Tibial nerve (tissue), 4 donors: ENCODE measurements around the gene OR52N1. TPM values are rescaled to one million over a fixed set of nuclear protein-coding genes. Genes with fewer than 3 reads are reported as not detected.

Experiments
- DNase-seq, 2 donors: peaks; one replicate each; pipeline ENCODE4 v3.0.0-alpha.2; 2019; ENCODE audit warnings: low spot score in 2 of 2
- H3K27ac ChIP-seq, 4 donors: fragments of 200-600 bp; sonication (generic) in 3 of 4; one replicate each; pipeline ENCODE4 v1.5.1; 2017 to 2019; ENCODE audit warnings: mild to moderate bottlenecking in 1 of 4
- H3K27me3 ChIP-seq, 2 donors: fragments of 200-600 bp; sonication (generic) in 1 of 2; one replicate each; pipeline versions ENCODE4 v1.5.1 to v1.6.0; 2017 to 2019
- H3K36me3 ChIP-seq, 3 donors: fragments of 200-600 bp; sonication (generic); one replicate each; pipeline ENCODE4 v1.5.1; 2018 to 2019
- H3K4me1 ChIP-seq, 4 donors: fragments of 200-600 bp; sonication (generic) in 3 of 4; one replicate each; pipeline ENCODE4 v1.5.1; 2017 to 2019
- H3K4me3 ChIP-seq, 4 donors: fragments of 200-600 bp; sonication (generic) in 3 of 4; one replicate each; pipeline ENCODE4 v1.5.1; 2017 to 2019; ENCODE audit warnings: mild to moderate bottlenecking in 1 of 4, moderate library complexity in 1 of 4
- H3K9me3 ChIP-seq, 4 donors: fragments of 200-600 bp; sonication (generic) in 3 of 4; one replicate each; pipeline ENCODE4 v1.5.1; 2017 to 2019
- CTCF ChIP-seq, 5 experiments: fragments of 200-600 bp in 3 of 5; fragments of 450-650 bp in 2 of 5; sonication (generic) in 3 of 5; IDR thresholded peaks; one replicate each; pipeline ENCODE4 v1.5.1; 2016 to 2019; ENCODE audit warnings: antibody characterized with exemption in 5 of 5, mild to moderate bottlenecking in 3 of 5, moderate library complexity in 2 of 5
- EP300 ChIP-seq, 2 donors: sonication (generic); formaldehyde crosslinking; IDR thresholded peaks; one replicate each; pipeline ENCODE4 v1.6.1; 2017; ENCODE audit warnings: antibody characterized with exemption in 2 of 2, mild to moderate bottlenecking in 1 of 2
- POLR2A ChIP-seq, 2 donors: fragments of 450-650 bp; IDR thresholded peaks; one replicate each; pipeline ENCODE4 v1.6.1; 2017; ENCODE audit warnings: antibody characterized with exemption in 2 of 2, mild to moderate bottlenecking in 2 of 2, moderate library complexity in 2 of 2
- WGBS, 2 donors: methylation state at CpG; one replicate each; pipeline ENCODE4 v1.1.5; 2018; 5-methylcytosine and 5-hydroxymethylcytosine counted together
- total RNA-seq, 4 donors: library from RNA; depleted of rRNA; stranded (reverse); fragments of >200 nt; gene quantifications; one replicate each; pipeline ENCODE4 v1.1.0, GENCODE V29; 2016

The OR52N1 gene
- total RNA-seq, 4 donors from 2014 or later: 0.30 TPM; not detected in 3

GRCh38 chr11:5818245-5818886 is 27.3 kb upstream of the OR52N1 start:
- Histone ChIP-seq H3K4me1 (peaks cover 0 to 5% (median 0%) of the 10 kb centered on the region in 4 donors), H3K36me3 (no peaks in the 10 kb centered on the region), H3K4me3 (no peak overlapping the region), H3K27ac (no peak overlapping the region), H3K9me3 (no peaks in the 10 kb centered on the region), H3K27me3 (no peaks in the 10 kb centered on the region)
- WGBS, 2 donors: 28 to 32% methylated on average over 1 of the region's 1 CpG
- DNase-seq: no peak
- TF ChIP-seq EP300 (IDR thresholded peaks at IDR 0.05) (no peak), CTCF (IDR thresholded peaks at IDR 0.05) (no peak), POLR2A (IDR thresholded peaks at IDR 0.05) (no peak)

GRCh38 chr11:5815534-5815933 is 24.5 kb upstream of the OR52N1 start:
- Histone ChIP-seq H3K27ac (no peak overlapping the region), H3K4me3 (no peak overlapping the region), H3K4me1 (peaks cover 0 to 5% (median 0%) of the 10 kb centered on the region in 4 donors), H3K27me3 (no peaks in the 10 kb centered on the region), H3K36me3 (no peaks in the 10 kb centered on the region), H3K9me3 (no peaks in the 10 kb centered on the region)
- 46 to 54% methylated on average over 4 of the region's 4 CpGs for whole genome bisulfite sequencing, 2 donors
- no peak for DNase-seq
- TF ChIP-seq POLR2A (IDR thresholded peaks at IDR 0.05) (no peak), EP300 (IDR thresholded peaks at IDR 0.05) (no peak), CTCF (IDR thresholded peaks at IDR 0.05) (no peak)

- 70 to 71% methylated on average over 6 of the region's 6 CpGs for WGBS, 2 donors
- DNase-seq: no peak
- Histone ChIP-seq H3K27ac (no peak overlapping the region), H3K4me1 (peaks cover 0 to 11% (median 0%) of the 10 kb centered on the region in 4 donors), H3K9me3 (no peaks in the 10 kb centered on the region), H3K4me3 (no peak overlapping the region), H3K27me3 (no peaks in the 10 kb centered on the region), H3K36me3 (no peaks in the 10 kb centered on the region)
- TF ChIP-seq CTCF (IDR thresholded peaks at IDR 0.05) (no peak), EP300 (IDR thresholded peaks at IDR 0.05) (no peak), POLR2A (IDR thresholded peaks at IDR 0.05) (no peak)
Observed at GRCh38 chr11:5809905-5810795, 19.1 kb upstream of the OR52N1 start.

- no peak for DNase-seq
- Histone ChIP-seq H3K9me3 (peaks cover 0 to 2% (median 0%) of the 10 kb centered on the region in 4 donors), H3K4me1 (peaks cover 0 to 11% (median 0%) of the 10 kb centered on the region in 4 donors), H3K27ac (no peak overlapping the region), H3K4me3 (peak overlapping the region; percentile 43 to 61 (median 46)), H3K36me3 (no peaks in the 10 kb centered on the region), H3K27me3 (no peaks in the 10 kb centered on the region)
- 42 to 66% methylated on average over 5 of the region's 5 CpGs for WGBS, 2 donors
- TF ChIP-seq CTCF (IDR thresholded peaks at IDR 0.05) (no peak), EP300 (IDR thresholded peaks at IDR 0.05) (no peak), POLR2A (IDR thresholded peaks at IDR 0.05) (no peak)
Observed at GRCh38 chr11:5809122-5809519, 18.1 kb upstream of the OR52N1 start.
